ENCODE measurements around the gene RASA2. TPM values are rescaled to one million over a fixed set of nuclear protein-coding genes. Genes with fewer than 3 reads are reported as not detected.

Gene RASA2
- 10 to 100 TPM; 14.7 to 18.2 TPM for total RNA-seq

GRCh38 chr3:141486746-141487520 lies at the start of gene RASA2:
Gene RASA2 (plus strand): TSS chr3:141487027. CDS start chr3:141487084, 57 bp downstream.

Other genes with a start within 250 kb of the RASA2 start
- 10 to 100 TPM; 89.8 to 90.6 TPM for gene ZBTB38, start 118.5 kb upstream of the RASA2 start, total RNA-seq

Data from melanocyte of skin (primary cell).